Testis (tissue), 3 donors: ENCODE results near the gene ATE1. TPM values are rescaled to one million over a fixed set of nuclear protein-coding genes. Genes with fewer than 3 reads are reported as not detected.

ENCODE experiments used
- DNase-seq: peaks from one replicate; pipeline ENCODE4 v3.0.0-alpha.2; 2019
- H3K27ac ChIP-seq, 2 donors: fragments of 200-600 bp; sonication (generic); one replicate each; pipeline ENCODE4 v1.5.1; 2019
- H3K27me3 ChIP-seq: fragments of 200-600 bp; sonication (generic); one replicate; pipeline ENCODE4 v1.5.1; 2019
- H3K36me3 ChIP-seq: fragments of 200-600 bp; sonication (generic); one replicate; pipeline ENCODE4 v1.5.1; 2017; ENCODE audit warnings: low read depth; ENCODE audit errors: missing control alignments
- H3K4me1 ChIP-seq: fragments of 200-600 bp; sonication (generic); one replicate; pipeline ENCODE4 v1.5.1; 2019
- H3K4me3 ChIP-seq, 2 donors: fragments of 200-600 bp; sonication (generic); one replicate each; pipeline ENCODE4 v1.5.1; 2017 to 2019
- H3K9me3 ChIP-seq: fragments of 200-600 bp; sonication (generic); one replicate; pipeline ENCODE4 v1.5.1; 2017
- POLR2A ChIP-seq: fragments of 450-650 bp; IDR thresholded peaks from one replicate; pipeline ENCODE4 v1.6.1; 2017; ENCODE audit warnings: antibody characterized with exemption, mild to moderate bottlenecking, moderate library complexity
- WGBS, 2 donors: methylation state at CpG; one replicate each; pipeline ENCODE4 v1.1.5; 2018; 5-methylcytosine and 5-hydroxymethylcytosine counted together
- intact Hi-C: fragments of 100-400 bp; cut with DNase I; formaldehyde crosslinking; loops from one replicate; pipeline ENCODE4 v1.15.1; 2023; ENCODE audit warnings: low total_unique reads
- polyA plus RNA-seq: library from polyadenylated mRNA; stranded (reverse); fragments of 350-450 nt; fragmentation: Illumina TruSeq; extraction: RNeasy Lipid Tissue Mini Kit (QIAGEN cat#74804); gene quantifications from one replicate; pipeline ENCODE4 v1.2.3, GENCODE V29; 2014; ENCODE audit warnings: low read depth, low replicate concordance; ENCODE audit not compliant: insufficient read depth
- total RNA-seq, 2 donors: library from RNA; depleted of rRNA; stranded (reverse); fragments of >200 nt; gene quantifications; one replicate each; pipeline ENCODE4 v1.2.3, GENCODE V29; 2016
- TF ChIP-seq, protein P1 (sequence below), 3 experiments: fragments of 450-650 bp in 2 of 3; fragments of 200-600 bp in 1 of 3; sonication (generic) in 1 of 3; IDR thresholded peaks; one replicate each; pipeline ENCODE4 v1.5.1; 2016 to 2019; ENCODE audit warnings: antibody characterized with exemption in 3 of 3, mild to moderate bottlenecking in 2 of 3, moderate library complexity in 1 of 3

Gene ATE1
- total and polyA plus RNA-seq, 3 donors from 2014 or later, result 29.8 to 41.9 (median 34.0) TPM

DNA sequence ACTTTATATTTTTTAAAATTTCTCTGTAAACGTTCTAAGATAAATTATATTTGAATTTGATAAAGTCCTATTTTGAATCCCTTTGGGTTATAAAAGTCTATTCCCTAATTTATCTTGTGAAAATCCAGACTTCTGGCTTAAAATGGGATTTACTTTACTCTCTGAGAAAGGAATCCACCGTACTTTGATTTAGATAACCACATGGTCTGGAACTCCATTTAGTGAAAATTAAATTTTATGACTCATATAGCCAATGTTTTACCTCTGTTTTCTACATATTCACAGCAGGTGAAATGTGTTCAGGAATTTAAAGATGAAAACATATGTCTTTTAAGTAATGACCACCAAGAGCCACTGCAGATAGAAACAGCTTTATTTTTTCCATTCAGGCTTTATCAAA is 187.8 kb downstream of the ATE1 start:
- no peaks in the 10 kb centered on the region for H3K9me3 ChIP-seq
- no peak overlapping the region for H3K27ac ChIP-seq
- no peaks in the 10 kb centered on the region for H3K4me1 ChIP-seq
- intact Hi-C loops, result no loop called here
- H3K4me3 ChIP-seq, result no peak overlapping the region
- WGBS, 2 donors, result 85 to 92% methylated on average over 2 of the region's 2 CpGs
- no peak for DNase-seq
- H3K27me3 ChIP-seq, result no peaks in the 10 kb centered on the region
- TF ChIP-seq, protein P1, sequence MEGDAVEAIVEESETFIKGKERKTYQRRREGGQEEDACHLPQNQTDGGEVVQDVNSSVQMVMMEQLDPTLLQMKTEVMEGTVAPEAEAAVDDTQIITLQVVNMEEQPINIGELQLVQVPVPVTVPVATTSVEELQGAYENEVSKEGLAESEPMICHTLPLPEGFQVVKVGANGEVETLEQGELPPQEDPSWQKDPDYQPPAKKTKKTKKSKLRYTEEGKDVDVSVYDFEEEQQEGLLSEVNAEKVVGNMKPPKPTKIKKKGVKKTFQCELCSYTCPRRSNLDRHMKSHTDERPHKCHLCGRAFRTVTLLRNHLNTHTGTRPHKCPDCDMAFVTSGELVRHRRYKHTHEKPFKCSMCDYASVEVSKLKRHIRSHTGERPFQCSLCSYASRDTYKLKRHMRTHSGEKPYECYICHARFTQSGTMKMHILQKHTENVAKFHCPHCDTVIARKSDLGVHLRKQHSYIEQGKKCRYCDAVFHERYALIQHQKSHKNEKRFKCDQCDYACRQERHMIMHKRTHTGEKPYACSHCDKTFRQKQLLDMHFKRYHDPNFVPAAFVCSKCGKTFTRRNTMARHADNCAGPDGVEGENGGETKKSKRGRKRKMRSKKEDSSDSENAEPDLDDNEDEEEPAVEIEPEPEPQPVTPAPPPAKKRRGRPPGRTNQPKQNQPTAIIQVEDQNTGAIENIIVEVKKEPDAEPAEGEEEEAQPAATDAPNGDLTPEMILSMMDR (IDR thresholded peaks at IDR 0.05), result no peak
- TF ChIP-seq POLR2A, result no peak
- no peaks in the 10 kb centered on the region for H3K36me3 ChIP-seq

DNA sequence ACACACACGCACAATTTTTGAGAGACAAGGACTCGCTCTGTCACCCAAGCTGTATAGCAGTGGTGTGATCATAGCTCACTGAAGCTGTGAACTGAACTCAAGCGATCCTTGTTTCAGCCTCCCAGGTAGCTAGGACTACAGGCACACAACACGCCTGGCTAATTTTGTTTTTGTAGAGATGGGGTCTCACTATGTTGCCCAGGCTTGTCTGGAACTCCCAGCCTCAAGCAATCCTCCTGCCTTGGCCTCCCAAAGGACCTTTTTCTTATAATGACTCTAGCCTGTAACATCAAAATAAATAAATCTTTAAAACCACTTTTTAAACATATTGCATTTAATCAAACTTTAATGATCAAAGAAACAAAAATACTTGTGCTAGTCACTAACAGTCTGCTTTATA is 188.7 kb downstream of the ATE1 start:
- Histone ChIP-seq H3K27me3 (no peaks in the 10 kb centered on the region), H3K27ac (no peak overlapping the region), H3K4me3 (no peak overlapping the region), H3K9me3 (no peaks in the 10 kb centered on the region), H3K36me3 (no peaks in the 10 kb centered on the region), H3K4me1 (no peaks in the 10 kb centered on the region)
- DNase-seq, result no peak
- TF ChIP-seq, protein P1 (IDR thresholded peaks at IDR 0.05), result no peak
- TF ChIP-seq POLR2A, result no peak
- intact Hi-C loops, result no loop called here
- WGBS, 2 donors, result 88 to 94% methylated on average over 4 of the region's 4 CpGs

DNA sequence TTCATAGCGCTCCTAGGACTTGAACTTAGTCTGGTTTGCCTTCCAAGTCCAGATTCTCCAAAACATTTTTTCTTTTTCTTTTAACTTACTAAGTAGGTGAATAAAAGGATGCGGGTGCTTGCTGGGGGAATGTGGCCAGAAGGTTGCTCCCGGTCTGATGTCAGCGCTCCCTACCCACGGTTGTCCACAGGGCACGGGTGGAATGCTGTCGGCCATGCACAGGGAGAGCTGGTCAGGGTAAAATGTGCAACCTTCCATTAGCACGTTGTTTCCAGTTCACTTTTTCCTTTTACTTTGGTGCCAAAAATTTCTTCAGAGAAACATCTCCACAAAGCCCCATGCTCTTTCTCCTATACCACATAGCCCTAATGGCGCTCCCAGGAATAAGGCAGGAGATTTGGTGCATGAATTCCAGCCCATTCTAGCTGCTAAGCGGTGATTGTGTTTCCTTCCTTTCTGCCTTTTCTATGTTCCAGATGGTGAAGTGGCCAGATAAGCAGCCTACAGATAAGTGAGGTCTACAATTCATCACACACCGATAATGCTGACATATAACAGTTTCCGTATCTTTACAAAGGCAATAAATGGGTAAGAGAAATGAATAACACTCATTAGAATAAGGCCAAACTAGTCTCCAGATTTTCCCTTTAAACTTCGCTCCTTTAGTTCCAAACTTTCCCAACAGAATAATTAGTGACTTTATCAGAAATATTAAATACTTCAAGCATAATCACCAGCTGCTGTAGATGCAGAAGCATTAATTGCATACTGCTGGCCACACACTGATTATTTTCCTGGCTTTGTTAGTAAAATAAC is 191.3 kb downstream of the ATE1 start:
- H3K36me3 ChIP-seq, result no peaks in the 10 kb centered on the region
- TF ChIP-seq, protein P1 (IDR thresholded peaks at IDR 0.05), result no peak
- H3K27ac ChIP-seq, result no peak overlapping the region
- intact Hi-C loops, result no loop called here
- H3K27me3 ChIP-seq, result no peaks in the 10 kb centered on the region
- H3K4me1 ChIP-seq, result no peaks in the 10 kb centered on the region
- no peak overlapping the region for H3K4me3 ChIP-seq
- H3K9me3 ChIP-seq, result no peaks in the 10 kb centered on the region
- no peak for DNase-seq
- WGBS, 2 donors, result 54 to 59% methylated on average over 13 of the region's 13 CpGs

DNA sequence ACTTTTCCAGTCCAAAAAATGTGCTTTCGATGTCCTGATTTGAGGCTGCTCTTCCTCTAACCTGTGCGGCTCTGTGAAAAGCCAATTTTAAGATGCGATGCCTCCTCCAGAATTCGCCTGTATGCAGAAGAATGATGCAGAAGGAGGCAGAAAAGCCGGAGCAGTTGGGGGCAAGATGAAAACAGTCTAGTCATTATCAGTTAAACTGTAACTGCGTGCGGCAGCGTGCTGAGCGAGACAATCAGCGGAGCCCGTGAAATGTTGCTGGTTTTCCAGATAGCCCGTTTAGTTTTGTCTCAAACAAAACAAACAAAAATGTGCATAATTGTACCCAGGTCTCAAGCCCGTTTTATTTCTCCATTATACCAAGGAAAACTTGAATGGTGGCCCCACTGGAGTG is 192.6 kb downstream of the ATE1 start:
- no peak for DNase-seq
- 44 to 62% methylated on average over 13 of the region's 13 CpGs for WGBS, 2 donors
- Histone ChIP-seq H3K36me3 (no peaks in the 10 kb centered on the region), H3K27ac (no peak overlapping the region), H3K4me1 (no peaks in the 10 kb centered on the region), H3K27me3 (no peaks in the 10 kb centered on the region), H3K9me3 (no peaks in the 10 kb centered on the region), H3K4me3 (no peak overlapping the region)
- TF ChIP-seq POLR2A, result no peak
- TF ChIP-seq, protein P1 (IDR thresholded peaks at IDR 0.05), result no peak
- intact Hi-C loops, result no loop called here

DNA sequence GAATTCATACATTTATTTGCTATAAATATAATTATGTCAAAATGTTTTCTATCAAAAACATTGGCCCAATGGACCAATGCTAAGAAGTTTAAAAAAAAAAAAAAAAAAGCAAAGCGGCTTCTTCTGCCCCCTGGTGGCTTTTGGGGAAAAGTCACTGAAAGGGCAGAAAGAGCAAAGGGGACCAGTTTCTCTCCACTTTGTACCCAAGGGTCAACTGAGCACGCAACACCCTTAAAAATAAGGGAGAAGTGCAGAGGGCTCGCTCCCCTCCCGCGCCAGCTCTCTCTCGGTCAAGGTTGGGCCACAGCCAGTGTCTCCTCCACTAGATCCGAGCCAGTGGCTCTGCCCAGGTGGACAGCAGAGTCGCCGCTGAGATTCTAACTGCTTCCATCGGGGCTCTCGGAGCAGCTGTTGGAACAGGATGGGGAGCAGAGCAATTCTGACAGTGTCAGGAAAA is 193.2 kb downstream of the ATE1 start:
- Histone ChIP-seq H3K4me1 (no peaks in the 10 kb centered on the region), H3K4me3 (no peak overlapping the region), H3K9me3 (no peaks in the 10 kb centered on the region), H3K27me3 (no peaks in the 10 kb centered on the region), H3K27ac (no peak overlapping the region), H3K36me3 (no peaks in the 10 kb centered on the region)
- TF ChIP-seq, protein P1 (IDR thresholded peaks at IDR 0.05), result peak in 2 of 3 experiments; percentile 35 to 74
- no peak for TF ChIP-seq POLR2A
- intact Hi-C loops, result no loop called here
- DNase-seq, result no peak
- WGBS, 2 donors, result 5 to 16% methylated on average over 11 of the region's 11 CpGs
